Mesothelial cell of epicardium (in vitro differentiated cells): ENCODE data around the gene MAN2A2. TPM values are rescaled to one million over a fixed set of nuclear protein-coding genes. Genes with fewer than 3 reads are reported as not detected.

ENCODE experiments used
- DNase-seq, 2 experiments: peaks; one replicate each; pipeline ENCODE4 v3.0.0; 2021; ENCODE audit warnings: low spot score in 2 of 2; ENCODE audit not compliant: unreplicated experiment in 2 of 2
- H3K27ac Mint-ChIP-seq: 2 replicates; pipeline ENCODE4 v1.8.0; 2021; ENCODE audit warnings: mixed read lengths
- H3K27me3 Mint-ChIP-seq: 2 replicates; pipeline ENCODE4 v1.8.0; 2021; ENCODE audit warnings: low read depth, mixed read lengths
- H3K36me3 Mint-ChIP-seq: 2 replicates; pipeline ENCODE4 v1.8.0; 2021; ENCODE audit warnings: mixed read lengths
- H3K4me1 Mint-ChIP-seq: 2 replicates; pipeline ENCODE4 v1.8.0; 2021; ENCODE audit warnings: mixed read lengths
- H3K4me3 Mint-ChIP-seq: 2 replicates; pipeline ENCODE4 v1.8.0; 2021; ENCODE audit warnings: mild to moderate bottlenecking, moderate library complexity, mixed read lengths
- H3K9me3 Mint-ChIP-seq: 2 replicates; pipeline ENCODE4 v1.8.0; 2021; ENCODE audit warnings: mixed read lengths
- total RNA-seq: library from RNA; stranded (reverse); gene quantifications from 3 replicates; pipeline ENCODE4 v1.2.1, GENCODE V29; 2021
- TF ChIP-seq, protein P1 (sequence below): fragments of 200-600 bp; sonication (generic); IDR thresholded peaks from one replicate; pipeline ENCODE4 v1.5.0; 2021; ENCODE audit warnings: antibody characterized with exemption; ENCODE audit not compliant: unreplicated experiment

The MAN2A2 gene
- total RNA-seq, 1 donor from 2014 or later = 104 TPM

DNA sequence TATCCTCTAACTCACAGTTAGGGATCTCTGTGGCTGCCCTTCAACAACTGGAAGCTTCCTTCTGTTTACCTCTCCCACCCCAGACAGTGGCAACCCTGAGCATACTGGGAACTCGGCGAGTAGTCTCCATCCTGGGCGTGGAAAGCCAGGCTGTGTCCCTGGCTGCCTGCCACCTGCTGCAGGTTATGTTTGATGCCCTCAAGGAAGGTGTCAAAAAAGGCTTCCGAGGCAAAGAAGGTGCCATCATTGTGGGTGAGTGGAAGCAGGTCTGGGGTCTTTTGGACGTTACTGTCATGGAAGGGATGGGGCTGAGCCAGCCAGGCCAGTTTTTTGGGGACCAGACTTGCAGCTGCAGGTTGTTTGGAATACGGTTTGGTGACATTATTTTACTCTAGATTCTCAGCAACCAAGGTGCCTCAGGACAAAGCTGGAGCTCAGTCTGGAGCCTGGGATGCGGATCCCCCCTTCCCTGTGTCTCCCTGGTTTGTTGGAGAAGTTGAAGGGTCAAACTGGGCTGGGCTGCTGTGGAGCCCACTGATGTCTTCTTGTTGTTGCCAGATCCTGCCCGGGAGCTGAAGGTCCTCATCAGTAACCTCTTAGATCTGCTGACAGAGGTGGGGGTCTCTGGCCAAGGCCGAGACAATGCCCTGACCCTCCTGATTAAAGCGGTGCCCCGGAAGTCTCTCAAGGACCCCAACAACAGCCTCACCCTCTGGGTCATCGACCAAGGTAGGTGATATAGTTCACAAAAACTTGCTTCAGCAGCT lies 39.4 kb downstream of the MAN2A2 start:
- peaks cover 38% of the 10 kb centered on the region for H3K36me3 Mint-ChIP-seq
- TF ChIP-seq, protein P1, sequence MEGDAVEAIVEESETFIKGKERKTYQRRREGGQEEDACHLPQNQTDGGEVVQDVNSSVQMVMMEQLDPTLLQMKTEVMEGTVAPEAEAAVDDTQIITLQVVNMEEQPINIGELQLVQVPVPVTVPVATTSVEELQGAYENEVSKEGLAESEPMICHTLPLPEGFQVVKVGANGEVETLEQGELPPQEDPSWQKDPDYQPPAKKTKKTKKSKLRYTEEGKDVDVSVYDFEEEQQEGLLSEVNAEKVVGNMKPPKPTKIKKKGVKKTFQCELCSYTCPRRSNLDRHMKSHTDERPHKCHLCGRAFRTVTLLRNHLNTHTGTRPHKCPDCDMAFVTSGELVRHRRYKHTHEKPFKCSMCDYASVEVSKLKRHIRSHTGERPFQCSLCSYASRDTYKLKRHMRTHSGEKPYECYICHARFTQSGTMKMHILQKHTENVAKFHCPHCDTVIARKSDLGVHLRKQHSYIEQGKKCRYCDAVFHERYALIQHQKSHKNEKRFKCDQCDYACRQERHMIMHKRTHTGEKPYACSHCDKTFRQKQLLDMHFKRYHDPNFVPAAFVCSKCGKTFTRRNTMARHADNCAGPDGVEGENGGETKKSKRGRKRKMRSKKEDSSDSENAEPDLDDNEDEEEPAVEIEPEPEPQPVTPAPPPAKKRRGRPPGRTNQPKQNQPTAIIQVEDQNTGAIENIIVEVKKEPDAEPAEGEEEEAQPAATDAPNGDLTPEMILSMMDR = no peak
- H3K27me3 Mint-ChIP-seq = no peaks in the 10 kb centered on the region
- H3K4me1 Mint-ChIP-seq = no peaks in the 10 kb centered on the region
- no peaks in the 10 kb centered on the region for H3K9me3 Mint-ChIP-seq
- no peak overlapping the region for H3K27ac Mint-ChIP-seq
- no peak overlapping the region for H3K4me3 Mint-ChIP-seq
- DNase-seq = no peak

DNA sequence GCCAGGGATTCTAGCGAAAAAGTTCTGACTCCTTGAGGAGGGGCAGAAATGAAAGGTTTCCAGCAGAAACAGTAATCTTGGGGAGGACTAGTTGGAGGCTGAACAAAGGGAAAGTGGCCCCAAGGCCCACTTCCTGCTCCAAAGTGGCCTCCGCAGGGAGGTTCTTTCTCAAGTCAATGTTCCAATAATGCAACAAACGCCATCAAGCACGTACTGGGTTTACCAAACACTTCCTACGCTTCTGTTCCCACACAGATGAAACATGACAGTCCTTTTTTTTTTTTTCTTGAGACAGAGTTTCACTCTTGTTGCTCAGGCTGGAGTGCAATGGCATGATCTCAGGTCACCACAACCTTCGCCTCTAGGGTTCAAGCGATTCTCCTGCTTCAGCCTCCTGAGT lies 42.0 kb downstream of the MAN2A2 start:
- TF ChIP-seq, protein P1 = no peak
- Mint-ChIP-seq H3K4me1 (no peaks in the 10 kb centered on the region), H3K9me3 (no peaks in the 10 kb centered on the region), H3K27me3 (no peaks in the 10 kb centered on the region), H3K27ac (no peak overlapping the region), H3K4me3 (no peak overlapping the region), H3K36me3 (peaks cover 42% of the 10 kb centered on the region)
- no peak for DNase-seq

DNA sequence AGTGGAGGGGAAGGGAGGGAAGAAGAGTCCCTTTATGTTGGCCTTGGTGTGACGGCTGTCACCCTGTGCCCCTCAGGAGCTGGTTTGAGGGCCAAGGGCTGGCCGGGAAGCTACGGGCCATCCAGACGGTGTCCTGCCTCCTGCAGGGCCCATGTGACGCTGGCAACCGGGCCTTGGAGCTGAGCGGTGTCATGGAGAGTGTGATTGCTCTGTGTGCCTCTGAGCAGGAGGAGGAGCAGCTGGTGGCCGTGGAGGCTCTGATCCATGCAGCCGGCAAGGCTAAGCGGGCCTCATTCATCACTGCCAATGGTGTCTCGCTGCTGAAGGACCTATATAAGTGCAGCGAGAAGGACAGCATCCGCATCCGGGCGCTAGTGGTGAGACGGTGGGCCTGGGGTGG lies 43.4 kb downstream of the MAN2A2 start:
- no peaks in the 10 kb centered on the region for H3K4me1 Mint-ChIP-seq
- TF ChIP-seq, protein P1 = no peak
- no peaks in the 10 kb centered on the region for H3K9me3 Mint-ChIP-seq
- no peak for DNase-seq
- H3K4me3 Mint-ChIP-seq = no peak overlapping the region
- peaks cover 35% of the 10 kb centered on the region for H3K36me3 Mint-ChIP-seq
- H3K27me3 Mint-ChIP-seq = no peaks in the 10 kb centered on the region
- no peak overlapping the region for H3K27ac Mint-ChIP-seq

- no peaks in the 10 kb centered on the region for H3K4me1 Mint-ChIP-seq
- H3K27me3 Mint-ChIP-seq = no peaks in the 10 kb centered on the region
- H3K27ac Mint-ChIP-seq = no peak overlapping the region
- TF ChIP-seq, protein P1 = no peak
- H3K4me3 Mint-ChIP-seq = no peak overlapping the region
- H3K36me3 Mint-ChIP-seq = peaks cover 38% of the 10 kb centered on the region
- no peaks in the 10 kb centered on the region for H3K9me3 Mint-ChIP-seq
- no peak for DNase-seq
Observed at GRCh38 chr15:90946941-90947576, 44.0 kb downstream of the MAN2A2 start.

- TF ChIP-seq, protein P1 = no peak
- no peaks in the 10 kb centered on the region for H3K27me3 Mint-ChIP-seq
- H3K4me1 Mint-ChIP-seq = no peaks in the 10 kb centered on the region
- no peak for DNase-seq
- no peak overlapping the region for H3K27ac Mint-ChIP-seq
- peaks cover 42% of the 10 kb centered on the region for H3K36me3 Mint-ChIP-seq
- H3K9me3 Mint-ChIP-seq = no peaks in the 10 kb centered on the region
- H3K4me3 Mint-ChIP-seq = no peak overlapping the region
Observed at GRCh38 chr15:90947577-90948357, 44.7 kb downstream of the MAN2A2 start.
